ENCODE results near the gene NOL4L. TPM values are rescaled to one million over a fixed set of nuclear protein-coding genes. Genes with fewer than 3 reads are reported as not detected.

NOL4L gene
- total RNA-seq, 4 donors from 2014 or later: 18.5 to 29.9 (median 24.8) TPM

DNA sequence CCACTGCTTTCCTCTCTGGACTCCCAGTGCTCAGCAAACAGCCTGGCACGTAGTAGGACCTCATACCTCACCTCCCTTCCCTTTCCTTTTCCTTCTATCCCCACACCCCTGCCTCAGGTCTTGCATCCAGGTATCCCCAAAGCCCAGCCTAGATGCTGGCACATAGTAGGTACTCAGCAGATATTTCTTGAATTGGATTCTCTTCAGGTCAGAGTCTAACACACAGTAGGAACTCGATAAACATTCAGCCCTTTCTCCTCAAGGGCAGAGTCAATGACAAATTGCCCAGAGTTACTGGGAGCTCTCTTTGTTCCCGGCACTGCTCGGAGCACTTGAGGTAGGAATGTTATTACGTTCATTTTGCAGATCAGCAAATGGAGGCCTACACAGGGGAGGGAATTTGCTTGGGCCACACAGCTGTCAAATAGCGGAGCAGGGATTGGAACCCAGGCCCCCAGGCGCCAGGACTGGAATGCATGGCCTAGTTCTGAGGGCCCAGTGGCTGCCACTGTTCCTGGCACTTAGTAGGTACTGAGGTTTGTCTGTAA is 25.9 kb downstream of the NOL4L start:
- no peak overlapping the region for H3K4me3 ChIP-seq (replicated peaks in 1 of 3)
- DNase-seq: no peak
- 93 to 94% methylated on average over 7 of the region's 7 CpGs for WGBS, 2 donors

DNA sequence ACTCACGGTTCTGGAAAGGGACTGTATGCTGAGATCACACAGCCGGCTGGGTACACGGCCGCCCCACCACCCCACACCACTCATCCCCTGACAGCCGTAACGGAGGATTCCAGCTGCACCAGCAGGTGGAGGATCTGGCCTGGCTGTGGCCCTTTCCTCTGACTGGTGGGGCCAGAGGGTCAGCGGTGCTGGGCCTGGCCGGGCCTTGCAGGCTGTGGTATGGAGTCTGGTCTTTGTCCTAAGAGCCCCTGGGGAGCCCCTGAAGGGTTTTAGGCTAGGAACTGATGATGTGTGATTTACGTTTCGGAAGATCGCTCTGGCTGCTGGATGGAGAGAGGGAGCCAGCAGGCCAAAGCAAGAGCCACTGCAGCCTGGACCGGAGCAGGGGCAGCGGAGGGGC is 26.6 kb downstream of the NOL4L start:
- no peaks in the 10 kb centered on the region for H3K27me3 ChIP-seq
- H3K4me3 ChIP-seq (replicated peaks in 1 of 3): no peak overlapping the region
- H3K27ac ChIP-seq: no peak overlapping the region
- no peaks in the 10 kb centered on the region for H3K4me1 ChIP-seq
- 80 to 83% methylated on average over 7 to 13 of the region's 13 CpGs for WGBS, 2 donors
- no peak for TF ChIP-seq POLR2A (IDR thresholded peaks at IDR 0.05)
- TF ChIP-seq, protein P1, sequence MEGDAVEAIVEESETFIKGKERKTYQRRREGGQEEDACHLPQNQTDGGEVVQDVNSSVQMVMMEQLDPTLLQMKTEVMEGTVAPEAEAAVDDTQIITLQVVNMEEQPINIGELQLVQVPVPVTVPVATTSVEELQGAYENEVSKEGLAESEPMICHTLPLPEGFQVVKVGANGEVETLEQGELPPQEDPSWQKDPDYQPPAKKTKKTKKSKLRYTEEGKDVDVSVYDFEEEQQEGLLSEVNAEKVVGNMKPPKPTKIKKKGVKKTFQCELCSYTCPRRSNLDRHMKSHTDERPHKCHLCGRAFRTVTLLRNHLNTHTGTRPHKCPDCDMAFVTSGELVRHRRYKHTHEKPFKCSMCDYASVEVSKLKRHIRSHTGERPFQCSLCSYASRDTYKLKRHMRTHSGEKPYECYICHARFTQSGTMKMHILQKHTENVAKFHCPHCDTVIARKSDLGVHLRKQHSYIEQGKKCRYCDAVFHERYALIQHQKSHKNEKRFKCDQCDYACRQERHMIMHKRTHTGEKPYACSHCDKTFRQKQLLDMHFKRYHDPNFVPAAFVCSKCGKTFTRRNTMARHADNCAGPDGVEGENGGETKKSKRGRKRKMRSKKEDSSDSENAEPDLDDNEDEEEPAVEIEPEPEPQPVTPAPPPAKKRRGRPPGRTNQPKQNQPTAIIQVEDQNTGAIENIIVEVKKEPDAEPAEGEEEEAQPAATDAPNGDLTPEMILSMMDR (IDR thresholded peaks at IDR 0.05): no peak
- no peaks in the 10 kb centered on the region for H3K9me3 ChIP-seq
- no peaks in the 10 kb centered on the region for H3K36me3 ChIP-seq
- no peak for DNase-seq
- intact Hi-C loops (cut with DNase I): no loop called here

More for the DNA sequence above, 25.9 kb downstream of the NOL4L start:
- intact Hi-C loops (cut with DNase I): no loop called here
- TF ChIP-seq, protein P1 (IDR thresholded peaks at IDR 0.05): no peak
- no peak for TF ChIP-seq POLR2A (IDR thresholded peaks at IDR 0.05)
- Histone ChIP-seq H3K4me1 (no peaks in the 10 kb centered on the region), H3K9me3 (no peaks in the 10 kb centered on the region), H3K27ac (no peak overlapping the region), H3K27me3 (no peaks in the 10 kb centered on the region), H3K36me3 (no peaks in the 10 kb centered on the region)

DNA sequence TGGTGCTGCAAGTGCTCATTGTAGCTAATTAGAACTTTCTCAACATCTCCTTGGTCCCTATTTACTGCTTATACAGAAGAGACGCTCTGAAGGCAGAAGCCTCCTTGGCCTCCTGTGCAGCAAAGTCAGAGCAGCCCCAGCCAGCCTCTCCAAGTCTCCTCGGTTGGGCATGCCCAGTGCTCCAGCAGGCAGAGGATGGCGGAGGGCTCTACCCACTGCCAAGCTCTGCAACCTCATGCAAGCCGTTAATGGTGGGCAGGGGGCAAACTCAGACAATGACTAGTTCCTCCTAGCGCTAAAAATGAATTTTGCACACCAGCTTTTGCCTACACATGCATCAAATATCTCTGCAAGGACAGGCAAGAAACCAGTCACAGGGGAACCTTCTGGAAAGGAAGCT is 27.8 kb downstream of the NOL4L start:
- Histone ChIP-seq H3K4me3 (replicated peaks in 1 of 3) (no peak overlapping the region), H3K27me3 (no peaks in the 10 kb centered on the region), H3K27ac (no peak overlapping the region), H3K9me3 (no peaks in the 10 kb centered on the region), H3K4me1 (no peaks in the 10 kb centered on the region), H3K36me3 (no peaks in the 10 kb centered on the region)
- WGBS, 2 donors: 73 to 79% methylated on average over 5 of the region's 5 CpGs
- no peak for DNase-seq
- TF ChIP-seq POLR2A (IDR thresholded peaks at IDR 0.05): no peak
- TF ChIP-seq, protein P1 (IDR thresholded peaks at IDR 0.05): no peak
- intact Hi-C loops (cut with DNase I): no loop called here

DNA sequence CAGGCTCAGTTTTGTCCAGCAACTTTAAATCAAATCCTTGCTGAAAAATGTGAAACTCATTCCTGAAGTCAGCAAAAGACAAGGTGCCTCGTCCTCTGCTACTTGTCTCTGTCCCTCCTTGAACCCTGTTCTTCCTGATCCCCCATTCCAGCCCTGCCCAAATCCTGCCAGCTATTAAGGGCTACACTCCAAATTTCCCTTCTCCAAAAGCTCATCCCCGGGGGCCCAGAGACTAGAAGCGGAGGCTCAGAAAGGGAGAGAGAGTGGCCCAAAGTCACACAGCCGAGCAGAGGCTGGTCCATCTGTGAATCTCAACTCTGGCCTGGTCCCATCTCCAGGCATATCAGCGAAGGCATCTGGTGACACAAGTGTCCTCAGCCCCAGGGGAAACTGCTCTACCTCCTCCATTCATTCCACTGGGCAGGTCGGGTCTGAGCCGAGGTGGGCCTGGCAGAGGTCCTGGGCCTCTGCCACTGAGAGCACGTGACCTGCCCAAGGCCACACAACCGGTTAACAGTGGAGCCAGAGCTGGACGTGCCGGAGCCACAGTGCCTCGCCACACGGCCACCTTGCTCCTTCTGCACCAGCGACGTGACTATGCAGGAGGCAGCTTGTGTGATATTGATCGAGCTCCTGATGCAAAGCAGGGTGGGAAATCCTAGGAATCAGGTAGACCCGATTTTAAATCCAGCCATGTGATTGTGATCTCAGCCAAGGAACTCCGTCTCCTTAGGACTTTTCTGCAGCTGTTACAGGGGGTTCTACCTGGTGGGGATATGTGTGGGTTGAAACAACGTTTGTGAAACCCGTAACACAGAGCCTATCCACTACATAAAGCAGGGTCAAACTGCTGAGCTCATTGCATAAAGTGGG is 28.6 kb downstream of the NOL4L start:
- no peak for TF ChIP-seq POLR2A (IDR thresholded peaks at IDR 0.05)
- TF ChIP-seq, protein P1 (IDR thresholded peaks at IDR 0.05): no peak
- H3K27ac ChIP-seq: no peak overlapping the region
- H3K4me3 ChIP-seq (replicated peaks in 1 of 3): no peak overlapping the region
- WGBS, 2 donors: 91 to 93% methylated on average over 11 to 18 of the region's 20 CpGs
- no peaks in the 10 kb centered on the region for H3K4me1 ChIP-seq
- no peaks in the 10 kb centered on the region for H3K36me3 ChIP-seq
- no peaks in the 10 kb centered on the region for H3K27me3 ChIP-seq
- no peak for DNase-seq
- intact Hi-C loops (cut with DNase I): no loop called here
- H3K9me3 ChIP-seq: no peaks in the 10 kb centered on the region

DNA sequence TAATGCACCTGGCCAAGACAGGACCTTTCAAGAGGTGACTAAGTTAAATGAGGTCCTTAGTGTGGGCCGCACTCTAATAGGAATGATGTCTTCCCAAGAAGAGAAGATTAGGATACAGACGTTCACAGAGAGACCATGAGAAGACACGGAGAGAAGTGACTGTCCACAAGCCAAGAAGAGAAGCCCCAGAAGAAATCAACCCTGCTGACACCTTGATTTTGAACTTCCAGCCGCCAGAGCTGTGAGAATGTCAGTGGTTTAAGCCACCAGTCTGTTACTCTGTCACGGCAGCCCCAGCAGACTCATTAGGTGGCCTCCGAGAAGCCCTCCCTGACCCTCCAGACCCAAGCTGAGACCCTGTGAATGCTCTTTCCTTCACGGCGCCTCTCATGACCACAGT is 29.5 kb downstream of the NOL4L start:
- H3K27ac ChIP-seq: no peak overlapping the region
- H3K4me3 ChIP-seq (replicated peaks in 1 of 3): no peak overlapping the region
- no peak for DNase-seq
- WGBS, 2 donors: 91 to 94% methylated on average over 8 of the region's 8 CpGs
- no peak for TF ChIP-seq POLR2A (IDR thresholded peaks at IDR 0.05)
- H3K36me3 ChIP-seq: no peaks in the 10 kb centered on the region
- no peaks in the 10 kb centered on the region for H3K27me3 ChIP-seq
- intact Hi-C loops (cut with DNase I): no loop called here
- H3K4me1 ChIP-seq: no peaks in the 10 kb centered on the region
- H3K9me3 ChIP-seq: no peaks in the 10 kb centered on the region

All from thyroid gland (tissue), 4 donors.